Left lung (tissue), 10 donors: Measurements from ENCODE around the gene FANCC. TPM values are rescaled to one million over a fixed set of nuclear protein-coding genes. Genes with fewer than 3 reads are reported as not detected.
A peak's percentile ranks its signal among the peaks of the same experiment; 100 is the strongest.

Experiments
- ATAC-seq: fragments of 200-7000 bp; cut with Tn5 transposase; one replicate; pipeline ENCODE4 v1.9.1; 2020; ENCODE audit warnings: moderate library complexity
- DNase-seq, 4 donors: peaks; one replicate each; pipeline ENCODE4 v3.0.0-alpha.2; 2013 to 2020
- H3K27ac ChIP-seq, 2 donors: fragments of 200-600 bp; sonication (generic) in 1 of 2; one replicate each; pipeline versions ENCODE4 v1.5.0 to v1.8.0; 2020 to 2021
- H3K27me3 ChIP-seq, 2 donors: fragments of 200-600 bp; sonication (generic) in 1 of 2; one replicate each; pipeline versions ENCODE4 v1.5.0 to v1.8.0; 2020 to 2021
- H3K36me3 ChIP-seq, 2 donors: fragments of 200-600 bp; sonication (generic) in 1 of 2; one replicate each; pipeline versions ENCODE4 v1.5.0 to v1.8.0; 2020 to 2021
- H3K4me1 ChIP-seq, 2 donors: fragments of 200-600 bp; one replicate each; pipeline ENCODE4 v1.8.0; 2021
- H3K4me3 ChIP-seq, 2 donors: fragments of 200-600 bp; sonication (generic) in 1 of 2; one replicate each; pipeline versions ENCODE4 v1.5.0 to v1.8.0; 2020 to 2021; ENCODE audit warnings: mild to moderate bottlenecking in 1 of 2
- H3K9me3 ChIP-seq, 2 donors: fragments of 200-600 bp; sonication (generic) in 1 of 2; one replicate each; pipeline versions ENCODE4 v1.5.0 to v1.8.0; 2020 to 2021
- CTCF ChIP-seq, 2 donors: fragments of 200-600 bp; sonication (generic) in 1 of 2; IDR thresholded peaks; one replicate each; pipeline versions ENCODE4 v1.5.0 to v1.8.0; 2021; ENCODE audit warnings: antibody characterized with exemption in 2 of 2
- intact Hi-C, 2 donors: fragments of 100-400 bp; cut with DNase I; formaldehyde crosslinking; loops; one replicate each; pipeline versions ENCODE4 v1.11.2 to v1.14.2; 2022
- polyA plus RNA-seq, 6 donors: library from polyadenylated mRNA; unstranded; fragments of 120-200 nt; gene quantifications; one replicate each; pipeline ENCODE4 v1.2.1, GENCODE V29; 2013; ENCODE audit not compliant: insufficient read length in 6 of 6
- total RNA-seq, 2 donors: library from RNA; stranded (reverse); fragmentation: NEBNext Ultra II Directional; extraction: Animal tissue kit (Norgen Biotek cat#: 25700); gene quantifications; one replicate each; pipeline ENCODE4 v1.2.1, GENCODE V29; 2021
- donor health status: DM: no; HTN: yes; CAD: no.
- donor health status: DM: no; HTN: no; CAD: no.

FANCC gene
- total and polyA plus RNA-seq, 8 donors = 11.5 to 27.4 (median 25.7) TPM

- Histone ChIP-seq H3K9me3 (no peaks in the 10 kb centered on the region), H3K4me1 (peaks cover 6 to 7% of the 10 kb centered on the region in 2 donors), H3K36me3 (peaks cover 0 to 6% of the 10 kb centered on the region in 2 donors), H3K4me3 (no peak overlapping the region), H3K27ac (no peak overlapping the region), H3K27me3 (no peaks in the 10 kb centered on the region)
- DNase-seq (no peak), ATAC-seq (no peak)
- intact Hi-C loops = no loop called here
- TF ChIP-seq CTCF (IDR thresholded peaks at IDR 0.05) = no peak
Observed at GRCh38 chr9:95132366-95133324, 184.9 kb downstream of the FANCC start.

GRCh38 chr9:95131023-95131943 lies 186.2 kb downstream of the FANCC start:
- H3K9me3 ChIP-seq = no peaks in the 10 kb centered on the region
- DNase-seq (peak in 2 of 4 donors; percentile 67 to 81), ATAC-seq (peak; percentile 80)
- TF ChIP-seq CTCF (IDR thresholded peaks at IDR 0.05) = peak; percentile 78 to 79
- no peak overlapping the region for H3K4me3 ChIP-seq
- peaks cover 7 to 11% of the 10 kb centered on the region in 2 donors for H3K4me1 ChIP-seq
- H3K27me3 ChIP-seq = no peaks in the 10 kb centered on the region
- no peak overlapping the region for H3K27ac ChIP-seq
- intact Hi-C loops = no loop called here
- peaks cover 0 to 6% of the 10 kb centered on the region in 2 donors for H3K36me3 ChIP-seq

GRCh38 chr9:95130484-95130883 lies 187.0 kb downstream of the FANCC start:
- H3K27me3 ChIP-seq = no peaks in the 10 kb centered on the region
- H3K9me3 ChIP-seq = no peaks in the 10 kb centered on the region
- H3K36me3 ChIP-seq = peaks cover 0 to 6% of the 10 kb centered on the region in 2 donors
- DNase-seq (no peak), ATAC-seq (peak; percentile 20)
- H3K4me1 ChIP-seq = peaks cover 7 to 11% of the 10 kb centered on the region in 2 donors
- H3K27ac ChIP-seq = no peak overlapping the region
- no peak overlapping the region for H3K4me3 ChIP-seq
- TF ChIP-seq CTCF (IDR thresholded peaks at IDR 0.05) = no peak
- intact Hi-C loops = no loop called here

- peak; percentile 68 for ATAC-seq
- peaks cover 7 to 11% of the 10 kb centered on the region in 2 donors for H3K4me1 ChIP-seq
- H3K36me3 ChIP-seq = peaks cover 0 to 4% of the 10 kb centered on the region in 2 donors
- H3K27me3 ChIP-seq = no peaks in the 10 kb centered on the region
- DNase-seq = no peak
- no peak for TF ChIP-seq CTCF (IDR thresholded peaks at IDR 0.05)
- intact Hi-C loops = loop anchor here (5.0 to 10.0 kb wide), 2 partner anchors 445 to 447 kb away; no protein-coding TSS in a partner anchor
- no peak overlapping the region for H3K27ac ChIP-seq
- H3K4me3 ChIP-seq = no peak overlapping the region
- no peaks in the 10 kb centered on the region for H3K9me3 ChIP-seq
Observed at GRCh38 chr9:95129476-95130291, 187.8 kb downstream of the FANCC start.
